ENCODE measurements around the gene FSHR.

The FSHR gene

GRCh38 chr2:48948400-48949125 lies 205.8 kb downstream of the FSHR start:
- Mint-ChIP-seq H3K9me3 (no peaks in the 10 kb centered on the region), H3K36me3 (ENCODE audit: low read depth) (no peaks in the 10 kb centered on the region), H3K4me3 (no peak overlapping the region), H3K27me3 (peaks cover 2% of the 10 kb centered on the region), H3K27ac (no peak overlapping the region), H3K4me1 (ENCODE audit: low read depth) (no peaks in the 10 kb centered on the region)
- intact Hi-C loops (cut with micrococcal nuclease) = loop anchor here (5.0 kb wide), 1 partner anchor 1454 kb away; no protein-coding TSS in a partner anchor

GRCh38 chr2:48946449-48947048 lies 207.8 kb downstream of the FSHR start:
- Mint-ChIP-seq H3K27ac (no peak overlapping the region), H3K9me3 (no peaks in the 10 kb centered on the region), H3K4me1 (ENCODE audit: low read depth) (no peaks in the 10 kb centered on the region), H3K27me3 (peaks cover 2% of the 10 kb centered on the region), H3K4me3 (no peak overlapping the region), H3K36me3 (ENCODE audit: low read depth) (no peaks in the 10 kb centered on the region)
- intact Hi-C loops (cut with micrococcal nuclease) = loop anchor here (1.0 to 5.0 kb wide), 3 partner anchors 1198 to 1546 kb away; no protein-coding TSS in a partner anchor

DNA sequence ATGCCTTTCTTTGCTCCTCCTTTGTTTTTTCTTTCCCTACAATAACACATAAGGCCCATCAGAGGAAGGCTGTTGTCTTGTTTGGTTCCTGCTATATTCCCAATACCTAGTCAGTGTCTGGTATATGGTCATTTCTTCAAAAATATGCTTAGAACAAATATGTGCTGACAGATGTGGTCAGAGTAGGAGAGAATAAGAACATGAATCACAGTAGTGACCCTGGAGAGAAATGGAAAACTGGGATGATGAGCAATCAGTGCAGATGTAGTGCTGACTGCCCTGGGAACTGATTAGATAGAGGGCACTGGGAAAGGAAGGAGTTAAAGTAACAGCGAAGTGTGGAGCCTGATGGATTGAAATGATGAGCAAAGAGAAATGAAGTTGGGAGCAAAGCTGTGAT lies 209.4 kb downstream of the FSHR start:
- H3K36me3 Mint-ChIP-seq (ENCODE audit: low read depth) = no peaks in the 10 kb centered on the region
- intact Hi-C loops (cut with micrococcal nuclease) = loop anchor here (5.0 kb wide), 1 partner anchor 1457 kb away; no protein-coding TSS in a partner anchor
- no peak overlapping the region for H3K4me3 Mint-ChIP-seq
- peaks cover 2% of the 10 kb centered on the region for H3K27me3 Mint-ChIP-seq
- no peaks in the 10 kb centered on the region for H3K9me3 Mint-ChIP-seq
- no peaks in the 10 kb centered on the region for H3K4me1 Mint-ChIP-seq (ENCODE audit: low read depth)
- no peak overlapping the region for H3K27ac Mint-ChIP-seq

DNA sequence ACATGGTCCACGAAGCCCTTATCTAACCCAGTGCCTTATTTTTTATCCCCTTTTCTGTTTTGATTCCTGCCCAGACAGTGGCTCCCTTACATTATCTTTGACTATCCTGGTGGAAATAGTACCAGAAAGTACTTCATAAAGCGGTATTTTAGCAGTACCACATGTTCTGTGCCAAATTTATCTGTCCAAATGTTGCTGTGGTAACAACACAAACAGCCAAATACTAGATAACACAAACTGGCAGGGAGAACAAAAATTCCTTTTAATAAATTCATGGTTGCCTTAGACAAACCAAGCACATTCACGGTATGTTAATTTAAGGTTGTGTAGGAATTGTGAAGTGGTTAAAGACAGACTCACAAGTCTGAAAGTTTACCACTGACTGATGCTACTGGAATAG lies 210.9 kb downstream of the FSHR start:
- Mint-ChIP-seq H3K36me3 (ENCODE audit: low read depth) (no peaks in the 10 kb centered on the region), H3K4me3 (no peak overlapping the region), H3K27me3 (no peaks in the 10 kb centered on the region), H3K27ac (no peak overlapping the region), H3K4me1 (ENCODE audit: low read depth) (no peaks in the 10 kb centered on the region), H3K9me3 (no peaks in the 10 kb centered on the region)
- intact Hi-C loops (cut with micrococcal nuclease) = no loop called here

GRCh38 chr2:48941908-48942307 lies 212.4 kb downstream of the FSHR start:
- H3K9me3 Mint-ChIP-seq = no peaks in the 10 kb centered on the region
- H3K4me3 Mint-ChIP-seq = no peak overlapping the region
- no peaks in the 10 kb centered on the region for H3K36me3 Mint-ChIP-seq (ENCODE audit: low read depth)
- H3K27me3 Mint-ChIP-seq = no peaks in the 10 kb centered on the region
- intact Hi-C loops (cut with micrococcal nuclease) = no loop called here
- H3K4me1 Mint-ChIP-seq (ENCODE audit: low read depth) = no peaks in the 10 kb centered on the region
- no peak overlapping the region for H3K27ac Mint-ChIP-seq

DNA sequence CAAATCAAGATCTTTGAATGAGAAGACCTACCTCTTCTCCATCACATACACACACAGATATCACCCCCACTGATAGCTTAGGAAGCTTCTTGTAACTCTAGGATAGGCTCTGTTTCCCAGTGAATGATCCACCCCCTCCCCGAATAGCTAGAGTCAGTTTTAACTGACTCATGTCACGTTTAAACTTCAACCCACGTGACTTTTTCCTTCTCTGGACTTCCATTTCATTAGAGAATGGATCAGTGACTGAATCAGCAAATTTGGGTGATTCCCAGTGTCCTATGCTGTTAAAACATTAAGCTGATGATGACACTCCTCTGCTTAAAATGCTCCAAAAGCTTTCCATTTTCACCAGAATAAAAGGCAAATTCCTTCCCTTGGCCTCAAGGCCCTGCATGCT lies 212.9 kb downstream of the FSHR start:
- Mint-ChIP-seq H3K36me3 (ENCODE audit: low read depth) (no peaks in the 10 kb centered on the region), H3K27me3 (no peaks in the 10 kb centered on the region), H3K27ac (no peak overlapping the region), H3K4me3 (no peak overlapping the region), H3K9me3 (no peaks in the 10 kb centered on the region), H3K4me1 (ENCODE audit: low read depth) (no peaks in the 10 kb centered on the region)
- intact Hi-C loops (cut with micrococcal nuclease) = no loop called here

DNA sequence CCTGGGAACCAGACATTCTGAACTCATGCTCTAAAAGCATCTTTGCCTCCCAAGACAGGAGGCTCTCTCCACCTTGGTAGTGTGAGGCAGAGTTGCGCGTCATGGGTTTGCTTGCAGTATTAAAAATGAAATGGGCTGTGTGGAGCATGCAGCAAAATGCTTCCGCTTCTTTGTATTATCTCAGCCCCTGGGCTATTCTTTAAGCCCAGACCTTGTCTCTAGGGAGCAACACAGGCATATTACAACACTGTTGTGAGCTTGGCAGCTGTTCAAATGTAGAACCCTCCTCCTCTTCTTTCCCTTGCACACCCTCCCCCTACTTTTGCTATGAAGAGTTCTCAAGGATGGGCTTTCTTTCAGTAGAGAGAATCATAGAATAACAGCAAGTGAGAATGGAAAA lies 213.7 kb downstream of the FSHR start:
- H3K4me1 Mint-ChIP-seq (ENCODE audit: low read depth) = no peaks in the 10 kb centered on the region

DNA sequence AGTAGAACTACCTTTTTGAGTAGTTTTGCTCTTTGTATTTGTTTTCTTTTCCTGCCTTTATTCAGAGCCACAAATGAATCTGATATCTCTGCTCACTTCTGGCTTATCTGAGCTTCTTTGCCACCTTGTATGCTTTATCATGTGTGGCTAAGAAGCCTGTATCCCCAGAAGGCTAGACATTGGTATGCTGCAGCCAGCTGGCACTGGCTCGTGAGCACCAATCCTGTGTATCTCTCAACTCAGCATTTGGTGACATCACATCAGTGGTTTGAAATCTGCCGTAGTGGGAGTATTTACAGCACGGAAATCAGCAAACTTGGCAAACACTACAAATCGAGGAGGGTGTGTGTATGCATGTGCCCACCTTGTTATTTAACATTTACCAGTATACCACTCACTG lies 215.1 kb downstream of the FSHR start:
- Mint-ChIP-seq H3K27ac (no peak overlapping the region), H3K36me3 (ENCODE audit: low read depth) (no peaks in the 10 kb centered on the region), H3K27me3 (no peaks in the 10 kb centered on the region), H3K4me3 (no peak overlapping the region), H3K4me1 (ENCODE audit: low read depth) (no peaks in the 10 kb centered on the region), H3K9me3 (no peaks in the 10 kb centered on the region)
- intact Hi-C loops (cut with micrococcal nuclease) = no loop called here

More for the DNA sequence above, 213.7 kb downstream of the FSHR start:
- Mint-ChIP-seq H3K36me3 (ENCODE audit: low read depth) (no peaks in the 10 kb centered on the region), H3K9me3 (no peaks in the 10 kb centered on the region), H3K27ac (no peak overlapping the region), H3K4me3 (no peak overlapping the region), H3K27me3 (no peaks in the 10 kb centered on the region)
- intact Hi-C loops (cut with micrococcal nuclease) = no loop called here

- no peak overlapping the region for H3K4me3 Mint-ChIP-seq
- no peaks in the 10 kb centered on the region for H3K4me1 Mint-ChIP-seq (ENCODE audit: low read depth)
- H3K27me3 Mint-ChIP-seq = no peaks in the 10 kb centered on the region
- H3K36me3 Mint-ChIP-seq (ENCODE audit: low read depth) = no peaks in the 10 kb centered on the region
- H3K9me3 Mint-ChIP-seq = no peaks in the 10 kb centered on the region
- H3K27ac Mint-ChIP-seq = no peak overlapping the region
- intact Hi-C loops (cut with micrococcal nuclease) = no loop called here
Observed at GRCh38 chr2:48938231-48938630, 216.1 kb downstream of the FSHR start.

DNA sequence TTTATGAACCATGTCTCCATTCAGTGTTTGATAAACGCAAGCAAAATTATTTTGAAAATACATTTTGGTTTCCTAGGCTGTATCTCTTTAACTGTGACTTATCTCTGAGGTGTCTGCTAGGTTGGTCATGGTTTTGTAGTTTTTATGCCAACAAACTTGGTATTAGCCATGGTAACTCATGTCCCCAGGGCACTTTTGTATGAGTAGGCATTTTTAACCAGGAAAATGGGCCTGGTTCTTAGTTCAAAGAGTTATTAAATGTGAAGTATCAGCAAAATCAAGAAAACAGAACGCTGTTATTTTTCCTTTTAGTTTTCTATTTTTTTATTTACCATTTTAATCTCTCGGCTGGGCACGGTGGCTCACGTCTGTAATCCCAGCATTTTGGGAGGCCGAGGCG lies 219.5 kb downstream of the FSHR start:
- Mint-ChIP-seq H3K27ac (no peak overlapping the region), H3K9me3 (no peaks in the 10 kb centered on the region), H3K4me3 (no peak overlapping the region), H3K27me3 (no peaks in the 10 kb centered on the region), H3K4me1 (ENCODE audit: low read depth) (no peaks in the 10 kb centered on the region), H3K36me3 (ENCODE audit: low read depth) (no peaks in the 10 kb centered on the region)
- intact Hi-C loops (cut with micrococcal nuclease) = no loop called here

- H3K27ac Mint-ChIP-seq = no peak overlapping the region
- intact Hi-C loops (cut with micrococcal nuclease) = no loop called here
- no peaks in the 10 kb centered on the region for H3K9me3 Mint-ChIP-seq
- no peaks in the 10 kb centered on the region for H3K4me1 Mint-ChIP-seq (ENCODE audit: low read depth)
- no peak overlapping the region for H3K4me3 Mint-ChIP-seq
- no peaks in the 10 kb centered on the region for H3K36me3 Mint-ChIP-seq (ENCODE audit: low read depth)
- H3K27me3 Mint-ChIP-seq = no peaks in the 10 kb centered on the region
Observed at GRCh38 chr2:48933828-48934497, 220.4 kb downstream of the FSHR start.

GRCh38 chr2:48932667-48933066 lies 221.6 kb downstream of the FSHR start:
- Mint-ChIP-seq H3K4me3 (no peak overlapping the region), H3K27me3 (no peaks in the 10 kb centered on the region), H3K4me1 (ENCODE audit: low read depth) (no peaks in the 10 kb centered on the region), H3K9me3 (no peaks in the 10 kb centered on the region), H3K27ac (no peak overlapping the region), H3K36me3 (ENCODE audit: low read depth) (no peaks in the 10 kb centered on the region)
- intact Hi-C loops (cut with micrococcal nuclease) = no loop called here

- H3K27me3 Mint-ChIP-seq = no peaks in the 10 kb centered on the region
- H3K4me3 Mint-ChIP-seq = no peak overlapping the region
- no peaks in the 10 kb centered on the region for H3K4me1 Mint-ChIP-seq (ENCODE audit: low read depth)
- intact Hi-C loops (cut with micrococcal nuclease) = no loop called here
- peaks cover 1% of the 10 kb centered on the region for H3K9me3 Mint-ChIP-seq
- no peak overlapping the region for H3K27ac Mint-ChIP-seq
- H3K36me3 Mint-ChIP-seq (ENCODE audit: low read depth) = no peaks in the 10 kb centered on the region
Observed at GRCh38 chr2:48929571-48930301, 224.6 kb downstream of the FSHR start.

- H3K36me3 Mint-ChIP-seq (ENCODE audit: low read depth) = no peaks in the 10 kb centered on the region
- H3K27ac Mint-ChIP-seq = no peak overlapping the region
- intact Hi-C loops (cut with micrococcal nuclease) = no loop called here
- H3K4me3 Mint-ChIP-seq = no peak overlapping the region
- H3K27me3 Mint-ChIP-seq = no peaks in the 10 kb centered on the region
- peaks cover 9% of the 10 kb centered on the region for H3K9me3 Mint-ChIP-seq
- no peaks in the 10 kb centered on the region for H3K4me1 Mint-ChIP-seq (ENCODE audit: low read depth)
Observed at GRCh38 chr2:48927355-48927754, 227.0 kb downstream of the FSHR start.

Data from dendritic cell treated with granulocyte-macrophage colony-stimulating factor and Interleukin-4, amounts not matched to agents 40 ng/mL and 50 ng/mL, for 4 days (primary cell).